HG03064 (cell line): ENCODE results near the gene FNDC3B.
"Not testable (repeated sequence)": the region's sequence is repeated elsewhere in the genome, so short reads cannot be mapped to it uniquely, and the experiment has no call there.

ENCODE experiments used
- ATAC-seq: cut with Tn5 transposase; IDR thresholded peaks from one replicate; pipeline ENCODE4 v1.9.1; 2021; ENCODE audit warnings: low read depth; ENCODE audit not compliant: unreplicated experiment

FNDC3B gene

GRCh38 chr3:172090035-172090434 lies 50.7 kb downstream of the FNDC3B start:
- no peak for ATAC-seq

- no peak for ATAC-seq
Measured at GRCh38 chr3:172092658-172093057, 53.3 kb downstream of the FNDC3B start.

- not testable (repeated sequence) for ATAC-seq
Measured at GRCh38 chr3:172093581-172094443, 54.4 kb downstream of the FNDC3B start.

DNA sequence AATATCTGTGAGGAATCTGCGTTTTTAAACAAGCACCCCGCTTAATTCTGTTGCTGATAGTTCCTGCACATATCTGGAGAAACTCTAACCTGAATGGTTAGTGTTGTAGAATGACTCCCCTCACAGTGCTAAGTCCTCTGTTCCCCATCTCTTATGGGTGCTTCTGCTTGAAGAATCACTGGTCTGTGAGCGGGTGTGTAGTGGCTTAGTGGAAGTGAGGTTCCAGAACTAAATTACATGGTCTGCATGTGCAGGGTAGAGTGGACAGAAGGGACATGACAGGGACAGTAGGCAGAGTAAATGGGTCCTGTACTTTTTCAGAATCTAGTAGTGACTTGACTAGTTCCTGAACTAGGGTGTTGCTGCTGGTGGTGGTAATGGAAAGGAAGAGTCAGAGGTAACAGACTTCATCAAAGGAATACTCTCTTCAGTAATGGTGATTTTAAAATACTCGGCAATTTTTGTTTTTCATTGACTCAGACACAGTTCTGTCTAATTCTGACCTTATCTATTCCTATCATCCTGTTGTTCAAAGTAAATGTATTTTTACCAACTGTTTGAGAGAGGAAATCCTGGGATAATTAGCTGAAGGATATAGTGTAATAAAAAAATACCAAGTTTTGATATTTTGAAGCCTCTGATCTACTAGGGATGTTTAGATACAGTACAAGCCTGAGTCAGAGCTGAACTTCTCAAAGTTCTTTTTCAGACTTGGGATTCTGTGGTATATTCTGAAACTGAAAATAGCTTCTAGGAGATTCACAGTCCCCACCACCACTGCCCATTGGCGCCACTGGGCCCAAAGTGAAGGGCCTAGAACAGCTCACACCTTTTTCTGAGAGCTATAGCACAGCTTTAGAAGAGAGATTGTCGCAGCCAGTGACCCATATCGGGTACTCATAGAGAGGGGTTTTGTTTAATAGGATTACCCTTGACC lies 55.5 kb downstream of the FNDC3B start:
- peak; percentile 85 for ATAC-seq

- no peak for ATAC-seq
Measured at GRCh38 chr3:172096881-172097420, 57.6 kb downstream of the FNDC3B start.

- ATAC-seq = no peak
Measured at GRCh38 chr3:172097585-172097984, 58.2 kb downstream of the FNDC3B start.

DNA sequence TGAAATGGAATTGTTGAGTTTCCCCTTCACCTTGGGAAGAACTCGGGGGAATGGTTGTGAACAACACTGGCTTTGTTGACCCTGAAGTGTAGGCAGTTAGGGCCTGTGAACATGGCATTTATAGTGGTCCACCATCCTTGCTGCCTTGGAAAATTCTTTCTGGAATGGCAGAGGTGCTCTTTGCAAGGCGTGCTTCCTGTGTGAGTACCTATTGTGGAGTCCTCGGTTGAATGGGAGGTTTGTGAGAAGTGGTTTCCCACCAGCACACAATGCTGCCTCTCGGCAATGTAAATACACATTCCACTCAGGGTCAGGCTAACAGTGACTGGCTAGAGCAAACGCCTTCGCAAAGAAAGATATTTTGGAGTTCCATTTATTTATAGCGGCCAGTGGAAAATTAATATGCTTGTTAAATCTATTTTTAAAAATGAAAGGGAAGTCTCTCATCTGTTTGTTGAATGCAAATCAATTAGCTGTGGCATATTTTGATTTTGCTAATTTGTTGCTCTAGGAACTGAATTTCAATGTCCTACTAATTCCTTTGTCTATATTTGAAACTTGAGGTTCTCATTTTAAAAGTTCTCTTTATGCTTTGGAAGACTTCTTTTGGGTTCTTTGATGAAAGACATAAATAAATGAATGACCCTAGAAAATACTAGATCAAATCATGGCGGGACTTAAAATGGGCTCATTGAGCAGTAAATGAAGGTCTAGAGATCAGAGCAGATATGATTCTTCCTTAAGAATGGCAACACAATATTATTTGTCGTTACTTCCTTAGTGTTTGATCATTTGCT lies 59.5 kb downstream of the FNDC3B start:
- ATAC-seq = no peak

DNA sequence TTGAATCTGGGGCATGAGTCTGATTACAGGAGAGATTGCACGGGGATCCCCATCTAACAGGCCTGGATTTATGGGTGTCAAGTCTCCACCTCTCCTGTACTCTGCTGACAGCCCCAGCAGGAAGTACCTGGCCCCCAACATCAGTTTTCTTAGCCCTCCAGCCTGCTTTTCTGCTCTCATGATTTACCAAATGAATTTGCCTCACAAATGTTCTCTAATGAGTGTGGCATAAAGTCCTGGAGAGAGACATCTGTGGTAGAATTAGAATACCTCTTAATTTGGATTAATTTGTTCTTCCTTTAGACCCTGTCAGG lies 60.1 kb downstream of the FNDC3B start:
- no peak for ATAC-seq

GRCh38 chr3:172100482-172100881 lies 61.1 kb downstream of the FNDC3B start:
- ATAC-seq = peak; percentile 55

DNA sequence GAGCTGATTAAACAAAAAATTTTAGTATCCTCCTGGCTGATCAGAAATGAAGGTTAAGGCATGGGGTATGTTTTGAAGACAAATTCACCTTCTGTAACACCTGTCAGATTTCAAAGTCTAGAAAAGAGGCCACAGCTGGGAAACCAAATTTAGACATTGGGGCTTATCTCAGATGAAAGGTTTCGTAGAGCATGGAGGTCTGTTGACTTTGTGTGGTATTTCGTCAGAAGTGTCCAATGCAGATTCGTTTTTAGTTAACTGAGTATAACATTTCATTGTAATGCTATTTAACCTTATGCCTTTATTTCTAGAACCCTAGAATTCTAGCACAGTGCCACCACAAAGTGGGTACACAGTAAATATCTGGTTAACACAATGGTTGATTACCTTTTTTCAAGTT lies 61.7 kb downstream of the FNDC3B start:
- ATAC-seq = peak; percentile 51

- no peak for ATAC-seq
Measured at GRCh38 chr3:172102123-172102882, 62.9 kb downstream of the FNDC3B start.

DNA sequence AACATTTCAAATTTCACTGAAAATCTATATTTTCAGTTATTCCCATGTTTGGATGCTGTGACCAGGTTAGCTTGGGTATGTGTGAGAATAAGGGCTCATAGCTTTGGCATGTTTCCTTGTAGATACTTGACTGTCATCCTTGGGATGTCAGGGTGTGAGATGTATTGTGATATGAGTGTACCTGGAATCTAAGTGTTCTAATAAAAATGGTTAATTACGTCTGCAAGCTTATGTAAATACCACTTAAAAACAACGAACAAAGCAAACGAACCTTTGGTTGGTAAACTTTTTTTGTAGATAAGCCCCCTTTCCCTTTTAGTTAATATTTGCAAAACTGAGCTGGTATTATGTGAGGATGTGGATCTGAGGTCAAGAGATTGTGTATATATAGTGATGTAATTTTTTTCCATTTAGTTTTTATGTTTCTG lies 63.5 kb downstream of the FNDC3B start:
- ATAC-seq = no peak

- no peak for ATAC-seq
Measured at GRCh38 chr3:172103724-172104123, 64.3 kb downstream of the FNDC3B start.

DNA sequence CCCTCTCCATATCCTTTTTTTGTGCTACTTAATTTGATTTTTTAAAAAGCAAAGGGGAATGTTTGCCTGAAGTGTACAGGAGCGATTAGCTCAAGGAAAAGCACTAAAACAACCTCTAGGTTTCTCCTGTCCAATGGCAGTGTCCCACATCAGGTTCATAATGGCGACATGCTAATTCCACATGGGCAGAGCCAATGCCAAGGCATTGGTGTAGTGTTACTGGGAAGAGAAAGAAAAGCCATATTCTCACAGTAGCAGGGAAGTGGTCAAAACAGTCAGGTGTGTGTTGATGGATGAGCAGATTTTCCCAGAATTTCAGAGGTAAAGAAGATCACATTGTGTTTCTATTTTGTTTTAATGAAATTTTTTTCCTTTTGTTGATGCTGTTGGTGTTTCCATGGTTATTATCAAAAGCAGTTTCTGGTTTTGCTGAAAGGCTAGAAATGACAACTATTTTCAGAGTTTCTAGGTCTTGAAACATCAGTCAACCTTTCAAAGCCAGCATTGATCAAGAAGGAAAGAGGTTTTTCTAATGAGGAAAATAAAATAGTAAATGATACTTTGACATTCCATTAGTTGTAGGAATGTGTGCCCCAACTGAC lies 65.2 kb downstream of the FNDC3B start:
- no peak for ATAC-seq

DNA sequence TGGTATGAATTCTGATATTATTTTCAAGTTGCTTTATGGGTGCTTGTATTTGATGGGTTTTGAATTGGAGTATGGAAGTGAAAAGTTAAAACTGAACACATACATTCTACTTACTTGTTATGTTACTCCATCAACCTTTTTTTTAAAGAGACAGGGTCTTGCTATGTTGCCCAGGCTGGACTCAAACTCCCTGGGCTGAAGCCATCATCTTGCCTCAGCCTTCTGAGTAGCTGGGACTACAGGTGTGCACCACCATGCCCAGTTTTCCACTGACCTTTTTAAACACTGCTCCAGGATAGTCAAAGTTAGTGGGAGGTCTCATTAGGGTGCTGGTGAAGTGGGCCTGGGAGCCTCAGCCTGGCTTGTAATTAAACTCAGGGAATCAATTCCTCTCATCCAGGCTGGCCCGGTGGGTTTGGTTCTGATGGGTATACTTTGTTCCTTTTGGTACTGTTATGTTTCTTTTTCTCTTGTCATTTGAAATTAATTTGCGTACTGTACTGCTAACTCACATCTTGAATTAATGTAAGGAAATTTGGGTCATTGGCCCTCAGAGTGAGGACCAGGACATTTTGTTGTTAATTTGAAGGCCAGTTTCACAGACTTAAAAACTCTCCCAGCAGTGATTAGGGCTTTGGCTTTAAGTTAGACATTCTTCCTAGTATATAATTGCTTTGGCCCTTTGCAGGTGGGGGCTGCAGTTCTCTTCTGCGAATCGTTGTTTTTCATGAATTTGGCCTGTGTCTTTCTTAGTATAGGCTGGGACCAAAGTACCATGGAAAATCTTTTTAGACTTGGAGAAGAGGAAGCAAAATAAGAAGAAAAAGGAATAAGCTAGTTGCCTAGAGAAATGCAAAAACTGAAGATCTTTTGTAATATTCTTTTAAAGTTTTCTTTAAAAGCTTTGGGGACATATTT lies 66.9 kb downstream of the FNDC3B start:
- no peak for ATAC-seq

- peak; percentile 44 for ATAC-seq
Measured at GRCh38 chr3:172106989-172107388, 67.6 kb downstream of the FNDC3B start.

DNA sequence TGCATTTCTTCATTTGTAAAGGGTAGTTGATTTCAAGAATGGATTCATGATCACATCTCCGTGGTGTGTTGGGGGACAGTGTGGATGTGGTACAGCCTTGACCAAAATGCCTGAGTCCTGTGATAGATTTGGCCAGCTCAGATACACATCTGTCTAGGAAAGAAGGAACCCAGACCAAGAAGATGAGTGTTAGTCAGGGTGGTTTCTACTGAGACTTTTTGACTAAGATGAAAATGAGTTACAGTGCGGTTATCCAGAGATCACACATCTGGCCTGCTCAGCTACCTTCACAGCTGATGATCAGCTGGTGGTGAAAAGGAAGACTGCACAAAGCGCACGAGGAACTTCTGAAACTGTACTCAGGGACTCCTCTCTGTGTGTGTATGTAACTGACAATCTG lies 68.0 kb downstream of the FNDC3B start:
- peak; percentile 87 for ATAC-seq

- ATAC-seq = no peak
Measured at GRCh38 chr3:172110127-172110779, 70.9 kb downstream of the FNDC3B start.
